Activated T-helper 2 cell treated with anti-CD3 and anti-CD28 coated beads, Interferon-gamma antibody, Interleukin-2, Interleukin-4, amounts not matched to agents 10 μg/mL and 5 μg/mL and 100 μg/mL, durations not matched to agents 14 hours and 24 hours and 36 hours (primary cell): ENCODE data around the gene SMIM17. TPM values are rescaled to one million over a fixed set of nuclear protein-coding genes. Genes with fewer than 3 reads are reported as not detected.

Experiments used
- DNase-seq: peaks from one replicate; pipeline ENCODE4 v3.0.0; 2021; ENCODE audit warnings: low spot score
- H3K27ac Mint-ChIP-seq: one replicate; pipeline ENCODE4 v1.8.0; 2021; ENCODE audit warnings: mixed read lengths
- H3K27me3 Mint-ChIP-seq: one replicate; pipeline ENCODE4 v1.8.0; 2021; ENCODE audit warnings: low read depth, mixed read lengths
- H3K36me3 Mint-ChIP-seq: one replicate; pipeline ENCODE4 v1.8.0; 2021; ENCODE audit warnings: low read depth, mixed read lengths
- H3K4me1 Mint-ChIP-seq: one replicate; pipeline ENCODE4 v1.8.0; 2021; ENCODE audit warnings: low read depth, mixed read lengths
- H3K4me3 Mint-ChIP-seq: one replicate; pipeline ENCODE4 v1.8.0; 2021; ENCODE audit warnings: low read depth, mild to moderate bottlenecking, moderate library complexity, mixed read lengths
- H3K9me3 Mint-ChIP-seq: one replicate; pipeline ENCODE4 v1.8.0; 2021; ENCODE audit warnings: mixed read lengths
- intact Hi-C: fragments of 100-400 bp; cut with micrococcal nuclease; formaldehyde crosslinking; loops from one replicate; pipeline ENCODE4 v1.15.1; 2023
- total RNA-seq: library from RNA; stranded (reverse); gene quantifications from 2 replicates; pipeline ENCODE4 v1.2.3, GENCODE V29; 2022

Gene SMIM17
- not detected in 2 replicates for total RNA-seq

DNA sequence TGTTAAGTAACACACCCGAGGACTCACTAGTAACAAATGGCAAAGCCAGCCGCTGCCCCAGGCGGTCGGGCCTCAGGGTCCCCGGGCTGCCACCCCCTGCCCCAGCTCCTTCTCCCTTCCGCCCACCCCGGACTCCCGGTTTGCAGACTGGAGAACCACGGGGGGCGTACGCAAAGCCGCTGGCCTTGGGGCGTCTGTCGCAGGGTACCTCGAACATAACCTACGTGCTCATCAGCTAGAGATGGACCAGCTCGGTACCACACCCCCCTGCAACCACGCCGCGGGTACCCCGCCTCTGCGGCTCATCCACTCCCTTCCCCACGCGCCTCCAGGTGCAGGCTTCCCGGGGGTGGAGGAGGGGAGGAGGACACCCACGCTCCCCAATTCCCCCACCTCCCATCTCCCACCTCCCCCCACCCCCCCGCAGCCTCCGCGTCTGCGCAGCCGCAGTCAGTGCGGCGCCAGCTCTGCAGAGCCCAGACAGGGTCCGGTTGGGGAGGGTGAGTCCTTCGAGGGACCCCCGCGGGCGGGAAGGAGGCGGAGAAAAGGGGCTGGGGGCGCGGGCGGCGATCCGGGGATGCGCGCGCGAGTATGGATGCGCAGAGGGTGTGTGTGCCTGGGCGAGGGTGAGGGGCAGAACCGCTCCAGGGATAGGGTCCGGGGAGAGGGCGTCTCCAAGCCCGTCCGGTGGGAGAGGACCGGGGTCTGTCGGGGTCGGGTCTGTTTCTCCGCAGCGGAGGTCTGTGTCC lies at the start of gene SMIM17:
SMIM17 (plus strand) TSS at position 449 of the 749 bp plus-strand sequence. CDS start 2,509 bp downstream, outside the sequence.
- intact Hi-C loops: no loop called here
- Mint-ChIP-seq H3K9me3 (peaks cover 65% of the 10 kb centered on the region), H3K36me3 (peaks cover 3% of the 10 kb centered on the region), H3K27me3 (no peaks in the 10 kb centered on the region), H3K27ac (no peak within 1 kb of the TSS), H3K4me3 (no peak within 1 kb of the TSS), H3K4me1 (no peaks in the 10 kb centered on the region)
- no peak for DNase-seq

DNA sequence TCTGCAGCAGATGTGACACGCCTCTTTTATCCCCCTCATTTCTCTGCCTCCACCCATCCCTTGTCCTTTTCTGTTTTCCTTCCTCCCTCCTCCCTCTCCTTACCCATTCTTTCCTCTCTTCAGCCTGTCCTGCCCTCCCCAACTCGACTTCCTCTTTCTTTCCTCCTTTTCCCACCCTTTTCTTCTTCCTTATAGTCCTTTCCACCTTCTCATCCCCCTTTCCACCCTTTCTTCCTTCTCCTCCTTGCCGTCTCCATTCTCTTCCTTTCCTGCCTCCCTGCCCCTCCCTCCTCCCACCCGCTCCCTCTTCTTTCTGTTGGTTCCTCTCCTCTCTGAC lies 48.5 kb upstream of the SMIM17 start:
- peaks cover 53% of the 10 kb centered on the region for H3K9me3 Mint-ChIP-seq

DNA sequence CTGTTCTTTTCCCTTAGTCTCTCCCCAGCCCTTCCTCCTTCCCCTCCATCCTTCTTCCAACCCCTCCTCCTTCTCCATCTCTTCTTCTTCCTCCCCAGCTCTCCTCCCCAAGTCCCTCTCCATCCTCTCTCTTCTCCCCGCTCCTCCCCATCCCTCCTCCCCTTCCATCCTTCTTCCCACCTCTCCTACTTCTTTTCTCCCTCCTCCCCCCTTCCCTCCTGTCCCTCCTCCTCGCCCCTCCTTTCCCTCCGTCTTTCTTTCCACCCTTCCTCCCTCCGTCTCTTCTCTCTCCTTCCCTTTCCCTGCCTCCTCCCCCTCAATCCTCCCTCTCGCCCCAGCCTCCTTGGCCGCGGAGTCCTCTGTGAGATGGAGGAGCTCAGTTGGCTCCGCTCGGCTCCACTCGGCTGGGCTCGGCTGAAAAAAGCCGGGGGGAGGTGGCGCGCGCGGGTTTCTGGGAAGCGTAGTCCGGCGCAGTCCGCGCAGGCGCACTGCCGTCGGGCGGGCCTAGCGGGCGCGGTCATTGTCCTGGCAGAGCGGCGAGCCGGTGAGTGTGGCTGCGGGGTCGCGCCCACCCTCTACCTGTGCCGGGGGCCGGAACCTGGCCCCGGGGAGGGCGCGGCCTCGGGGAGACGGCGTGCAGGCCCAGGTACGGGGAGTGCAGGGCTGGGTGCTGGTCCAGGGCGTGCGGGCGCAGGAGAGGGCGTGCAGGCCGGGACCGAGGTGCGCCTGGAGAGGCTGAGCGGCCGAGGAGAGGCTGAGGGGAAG lies 48.0 kb upstream of the SMIM17 start, which contains the start of gene ZNF71:
ZNF71 (plus strand) TSS at position 520 of the 765 bp plus-strand sequence. CDS start 6,257 bp downstream, outside the sequence.
- Mint-ChIP-seq H3K27ac (peak within 1 kb of the TSS; percentile 70), H3K9me3 (peaks cover 51% of the 10 kb centered on the region), H3K36me3 (peaks cover 28% of the 10 kb centered on the region), H3K27me3 (no peaks in the 10 kb centered on the region), H3K4me1 (peaks cover 12% of the 10 kb centered on the region), H3K4me3 (peak within 1 kb of the TSS; percentile 97)
- DNase-seq: peak; percentile 82
- intact Hi-C loops: loop anchor here (1.0 kb wide), 1 partner anchor 28 kb away; the partner anchor contains the start of gene ZNF470

More for the DNA sequence above, 48.5 kb upstream of the SMIM17 start:
- peak overlapping the region; percentile 97 for H3K4me3 Mint-ChIP-seq
- peaks cover 12% of the 10 kb centered on the region for H3K4me1 Mint-ChIP-seq
- no peak for DNase-seq
- no peaks in the 10 kb centered on the region for H3K27me3 Mint-ChIP-seq
- intact Hi-C loops: no loop called here
- peak overlapping the region; percentile 26 for H3K27ac Mint-ChIP-seq
- peaks cover 28% of the 10 kb centered on the region for H3K36me3 Mint-ChIP-seq

- Mint-ChIP-seq H3K27ac (peak overlapping the region; percentile 70), H3K4me3 (peak overlapping the region; percentile 97), H3K36me3 (peaks cover 31% of the 10 kb centered on the region), H3K27me3 (no peaks in the 10 kb centered on the region), H3K4me1 (peaks cover 12% of the 10 kb centered on the region), H3K9me3 (peaks cover 49% of the 10 kb centered on the region)
- DNase-seq: no peak
- intact Hi-C loops: loop anchor here (1.0 kb wide), 1 partner anchor 28 kb away; the partner anchor contains the start of gene ZNF470
Measured at GRCh38 chr19:56595548-56595899, 47.4 kb upstream of the SMIM17 start.

GRCh38 chr19:56596676-56597075 lies 46.3 kb upstream of the SMIM17 start:
- Mint-ChIP-seq H3K4me1 (peaks cover 12% of the 10 kb centered on the region), H3K36me3 (peaks cover 42% of the 10 kb centered on the region), H3K4me3 (peak overlapping the region; percentile 97), H3K9me3 (peaks cover 55% of the 10 kb centered on the region), H3K27me3 (no peaks in the 10 kb centered on the region), H3K27ac (no peak overlapping the region)
- DNase-seq: no peak
- intact Hi-C loops: no loop called here

- H3K9me3 Mint-ChIP-seq: peaks cover 57% of the 10 kb centered on the region
- H3K4me1 Mint-ChIP-seq: peaks cover 12% of the 10 kb centered on the region
- H3K36me3 Mint-ChIP-seq: peaks cover 51% of the 10 kb centered on the region
- no peak overlapping the region for H3K27ac Mint-ChIP-seq
- H3K4me3 Mint-ChIP-seq: no peak overlapping the region
- no peaks in the 10 kb centered on the region for H3K27me3 Mint-ChIP-seq
- no peak for DNase-seq
- intact Hi-C loops: no loop called here
Measured at GRCh38 chr19:56597696-56598095, 45.3 kb upstream of the SMIM17 start.

GRCh38 chr19:56601375-56601774 lies 41.6 kb upstream of the SMIM17 start:
- intact Hi-C loops: no loop called here
- Mint-ChIP-seq H3K36me3 (peaks cover 64% of the 10 kb centered on the region), H3K4me1 (no peaks in the 10 kb centered on the region), H3K4me3 (no peak overlapping the region), H3K9me3 (peaks cover 65% of the 10 kb centered on the region), H3K27ac (no peak overlapping the region), H3K27me3 (no peaks in the 10 kb centered on the region)
- no peak for DNase-seq

DNA sequence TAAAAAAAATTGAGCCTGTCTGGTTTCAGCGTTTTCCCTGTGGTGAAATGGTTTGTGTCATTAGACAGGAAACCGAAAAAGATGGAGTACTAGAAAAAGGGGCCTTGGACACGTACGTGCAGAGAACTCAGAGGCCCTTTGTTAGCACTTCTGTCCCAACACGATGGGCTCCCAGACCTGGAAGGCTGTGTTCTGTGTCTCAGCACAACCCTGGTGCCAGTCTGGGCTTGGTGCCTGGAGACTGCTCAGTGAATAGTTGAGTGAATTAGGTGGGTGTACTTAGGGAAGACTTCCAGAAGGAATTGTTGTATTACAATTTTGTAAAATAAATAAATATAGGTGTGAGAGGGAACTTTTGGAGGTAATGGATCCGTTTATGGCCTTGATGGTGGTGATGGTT lies 39.1 kb upstream of the SMIM17 start:
- Mint-ChIP-seq H3K27ac (no peak overlapping the region), H3K27me3 (no peaks in the 10 kb centered on the region), H3K36me3 (peaks cover 51% of the 10 kb centered on the region), H3K4me1 (no peaks in the 10 kb centered on the region), H3K4me3 (no peak overlapping the region), H3K9me3 (peaks cover 70% of the 10 kb centered on the region)
- DNase-seq: no peak
- intact Hi-C loops: no loop called here

DNA sequence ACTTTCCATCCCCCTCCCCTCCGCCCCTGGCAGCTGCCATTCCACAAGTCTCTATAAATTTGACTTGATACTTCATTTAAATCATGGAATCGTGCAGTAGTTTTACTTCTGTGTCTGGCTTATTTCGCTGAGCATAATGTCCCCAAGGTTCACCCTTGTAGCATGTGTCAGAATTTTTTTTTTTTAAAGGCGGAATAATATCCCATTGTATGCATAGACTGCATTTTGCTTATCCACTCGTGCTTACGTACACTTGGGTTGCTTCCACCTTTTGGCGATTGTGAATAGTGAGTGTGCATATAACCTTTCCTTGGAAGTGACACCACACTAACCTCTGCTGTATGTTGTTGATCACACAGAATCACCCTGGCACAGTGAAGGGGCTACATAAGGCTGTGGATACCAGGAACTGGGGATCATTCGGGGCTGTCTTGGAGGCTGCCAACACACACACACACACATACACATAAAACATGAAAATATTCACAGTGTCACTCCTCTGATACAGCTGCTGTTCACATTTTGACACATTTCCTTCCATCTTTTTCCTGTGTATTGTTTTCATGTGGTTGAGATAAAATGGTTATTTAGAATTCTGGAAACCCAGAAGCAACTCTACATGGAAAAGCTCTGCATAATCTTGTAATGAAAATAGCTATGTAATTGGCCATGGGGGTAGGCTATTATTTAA lies 34.5 kb upstream of the SMIM17 start:
- no peaks in the 10 kb centered on the region for H3K4me1 Mint-ChIP-seq
- intact Hi-C loops: no loop called here
- H3K36me3 Mint-ChIP-seq: peaks cover 42% of the 10 kb centered on the region
- no peaks in the 10 kb centered on the region for H3K27me3 Mint-ChIP-seq
- no peak overlapping the region for H3K27ac Mint-ChIP-seq
- DNase-seq: no peak
- H3K9me3 Mint-ChIP-seq: peaks cover 77% of the 10 kb centered on the region
- H3K4me3 Mint-ChIP-seq: no peak overlapping the region

- Mint-ChIP-seq H3K4me3 (no peak overlapping the region), H3K4me1 (no peaks in the 10 kb centered on the region), H3K27me3 (no peaks in the 10 kb centered on the region), H3K36me3 (peaks cover 45% of the 10 kb centered on the region), H3K9me3 (peaks cover 88% of the 10 kb centered on the region), H3K27ac (no peak overlapping the region)
- no peak for DNase-seq
- intact Hi-C loops: no loop called here
Measured at GRCh38 chr19:56611288-56611687, 31.7 kb upstream of the SMIM17 start.

- Mint-ChIP-seq H3K4me1 (no peaks in the 10 kb centered on the region), H3K27ac (no peak overlapping the region), H3K4me3 (no peak overlapping the region), H3K36me3 (peaks cover 55% of the 10 kb centered on the region), H3K9me3 (peaks cover 94% of the 10 kb centered on the region), H3K27me3 (no peaks in the 10 kb centered on the region)
- DNase-seq: no peak
- intact Hi-C loops: no loop called here
Measured at GRCh38 chr19:56612737-56613136, 30.2 kb upstream of the SMIM17 start.

DNA sequence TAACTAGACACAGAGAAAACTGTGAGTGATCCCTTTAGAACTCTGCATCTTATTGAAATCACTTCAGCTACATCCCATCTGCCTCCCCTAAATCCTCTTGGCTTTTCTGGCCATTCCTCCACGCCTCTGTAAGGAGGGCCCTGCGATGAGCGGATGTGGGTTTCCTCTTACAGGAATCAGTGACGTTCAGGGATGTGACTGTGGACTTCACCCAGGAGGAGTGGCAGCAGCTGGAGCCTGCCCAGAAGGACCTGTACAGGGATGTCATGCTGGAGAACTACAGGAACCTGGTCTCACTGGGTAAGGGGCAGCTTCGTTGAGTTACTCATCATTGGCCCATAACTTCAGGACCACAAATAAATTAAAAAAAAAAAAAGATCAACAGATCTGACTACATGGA lies 29.3 kb upstream of the SMIM17 start:
- peaks cover 61% of the 10 kb centered on the region for H3K36me3 Mint-ChIP-seq

More for the DNA sequence above, 29.3 kb upstream of the SMIM17 start:
- no peak for DNase-seq
- Mint-ChIP-seq H3K9me3 (peaks cover 93% of the 10 kb centered on the region), H3K27ac (no peak overlapping the region), H3K4me3 (no peak overlapping the region), H3K27me3 (no peaks in the 10 kb centered on the region), H3K4me1 (no peaks in the 10 kb centered on the region)
- intact Hi-C loops: no loop called here
